ENCODE measurements around the gene TSEN54.

Gene TSEN54

DNA sequence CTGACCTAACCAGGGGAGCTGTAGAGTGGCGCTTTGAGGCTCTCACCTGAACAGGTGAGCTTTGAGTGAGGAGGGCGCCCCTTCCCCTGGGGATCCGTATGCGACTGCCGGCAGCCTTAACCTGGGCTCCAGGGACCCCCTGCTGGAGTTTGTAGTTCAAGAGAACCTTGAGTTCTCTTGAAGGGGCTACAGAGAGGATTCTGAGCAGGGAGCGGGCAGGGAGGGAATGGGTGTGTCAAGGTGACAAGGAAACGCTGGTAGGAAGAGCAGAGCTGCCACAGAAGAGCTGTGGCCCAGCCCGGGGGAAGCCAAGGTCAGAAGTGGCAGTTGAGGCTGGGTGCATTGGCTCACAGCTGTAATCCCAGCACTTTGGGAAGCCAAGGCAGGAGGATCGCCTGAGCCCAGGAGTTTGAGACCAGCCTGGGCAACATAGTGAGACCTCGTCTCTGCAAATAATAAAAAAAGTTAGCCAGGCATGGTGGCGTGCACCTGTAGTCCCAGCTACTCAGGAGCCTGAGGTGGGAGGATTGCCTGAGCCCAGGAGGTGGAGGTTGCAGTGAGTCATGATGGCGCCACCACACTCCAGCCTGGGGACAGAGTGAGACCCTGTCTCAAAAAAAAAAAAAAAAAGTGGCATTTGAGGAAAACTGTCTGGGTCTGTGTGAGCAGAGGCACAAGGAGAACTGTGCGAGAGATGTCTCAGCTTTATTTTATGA lies 10.4 kb downstream of the TSEN54 start:
- DNase-seq = no peak
- in situ Hi-C loops (cut with HindIII; ENCODE audit: low pct_ligation_motif_present, low sequenced_read_pairs) = no loop called here
- H3K36me3 ChIP-seq (replicated peaks) = no peaks in the 10 kb centered on the region
- peaks cover 9% of the 10 kb centered on the region for H3K27me3 ChIP-seq (replicated peaks)
- H3K27ac ChIP-seq = no peak overlapping the region
- H3K4me3 ChIP-seq (ENCODE audit: low read depth, low read length) = no peak overlapping the region
- TF ChIP-seq CTCF (IDR thresholded peaks at IDR 0.05; ENCODE audit: low read depth, low read length, missing control alignments) = no peak

DNA sequence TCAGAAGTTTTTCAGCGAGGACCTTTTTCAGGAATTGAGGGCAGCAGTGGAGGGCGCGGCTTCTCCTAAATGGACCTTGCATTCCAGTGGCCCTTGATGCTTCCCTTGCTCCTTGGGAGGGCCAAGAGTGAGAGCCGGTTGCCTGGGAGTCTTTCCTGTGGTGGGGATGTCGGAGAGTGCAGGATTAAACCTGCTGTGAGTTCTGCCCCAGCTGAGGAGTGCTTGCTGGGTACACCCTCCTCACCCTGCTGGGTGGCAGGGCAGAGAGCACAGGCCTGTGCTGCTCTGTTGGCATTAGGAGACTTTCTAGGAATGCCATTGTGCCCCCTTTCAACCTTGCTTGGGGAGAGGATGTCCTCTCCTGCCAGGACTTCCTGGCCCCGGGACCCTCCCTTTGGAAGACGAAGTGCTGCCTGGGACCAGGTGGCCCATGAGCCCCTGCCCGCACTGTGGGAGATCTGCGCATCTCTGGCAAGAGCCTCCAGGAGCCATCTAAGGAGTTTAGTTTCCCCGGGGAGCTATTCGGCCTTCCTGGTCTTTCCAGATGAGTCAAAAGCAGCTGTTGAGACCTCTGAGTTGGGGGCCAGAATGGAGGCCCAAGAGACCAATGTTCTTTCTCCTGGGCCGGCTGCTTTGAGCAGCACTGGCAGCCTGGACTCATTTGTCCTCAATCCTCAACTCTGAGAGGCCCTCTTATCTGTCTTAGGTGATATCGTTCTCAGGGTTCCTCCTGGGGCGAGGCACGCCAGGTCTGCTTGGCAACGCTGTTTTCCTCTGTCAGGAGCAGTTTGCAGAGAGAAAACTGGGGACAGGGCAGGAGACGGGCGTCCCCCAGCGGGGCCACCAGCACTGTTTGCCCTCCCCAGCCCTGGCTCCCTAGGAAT lies 14.8 kb downstream of the TSEN54 start:
- no peak overlapping the region for H3K4me3 ChIP-seq (ENCODE audit: low read depth, low read length)
- no peaks in the 10 kb centered on the region for H3K36me3 ChIP-seq (replicated peaks)
- in situ Hi-C loops (cut with HindIII; ENCODE audit: low pct_ligation_motif_present, low sequenced_read_pairs) = no loop called here
- no peak for DNase-seq
- peaks cover 8% of the 10 kb centered on the region for H3K27me3 ChIP-seq (replicated peaks)
- no peak for TF ChIP-seq CTCF (IDR thresholded peaks at IDR 0.05; ENCODE audit: low read depth, low read length, missing control alignments)
- H3K27ac ChIP-seq = no peak overlapping the region

DNA sequence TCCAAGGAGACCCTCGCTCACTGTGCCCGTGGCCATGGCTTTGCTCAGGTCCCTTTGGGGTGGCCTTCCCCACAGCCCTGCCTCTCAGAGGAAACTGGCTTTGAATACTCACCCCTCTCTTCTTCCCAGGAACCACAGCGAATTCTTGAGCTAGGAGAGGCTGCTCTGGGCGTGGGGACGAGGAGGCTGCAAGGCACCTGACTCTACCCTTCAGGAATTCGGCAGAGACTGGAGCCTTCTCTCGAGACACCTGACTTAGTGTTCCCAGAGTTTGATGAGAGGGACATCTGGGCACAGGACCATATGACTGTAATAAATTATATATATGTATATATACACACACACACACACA lies 15.4 kb downstream of the TSEN54 start:
- TF ChIP-seq CTCF (IDR thresholded peaks at IDR 0.05; ENCODE audit: low read depth, low read length, missing control alignments) = no peak
- no peak overlapping the region for H3K27ac ChIP-seq
- peaks cover 1% of the 10 kb centered on the region for H3K27me3 ChIP-seq (replicated peaks)
- in situ Hi-C loops (cut with HindIII; ENCODE audit: low pct_ligation_motif_present, low sequenced_read_pairs) = no loop called here
- no peak overlapping the region for H3K4me3 ChIP-seq (ENCODE audit: low read depth, low read length)
- H3K36me3 ChIP-seq (replicated peaks) = no peaks in the 10 kb centered on the region
- DNase-seq = no peak

- in situ Hi-C loops (cut with HindIII; ENCODE audit: low pct_ligation_motif_present, low sequenced_read_pairs) = no loop called here
- Histone ChIP-seq H3K27me3 (replicated peaks) (no peaks in the 10 kb centered on the region), H3K36me3 (replicated peaks) (no peaks in the 10 kb centered on the region), H3K27ac (no peak overlapping the region), H3K4me3 (ENCODE audit: low read depth, low read length) (no peak overlapping the region)
- TF ChIP-seq CTCF (IDR thresholded peaks at IDR 0.05; ENCODE audit: low read depth, low read length, missing control alignments) = no peak
- no peak for DNase-seq
Observed at GRCh38 chr17:75535119-75535537, 18.8 kb downstream of the TSEN54 start.

- in situ Hi-C loops (cut with HindIII; ENCODE audit: low pct_ligation_motif_present, low sequenced_read_pairs) = no loop called here
- no peak for DNase-seq
- Histone ChIP-seq H3K36me3 (replicated peaks) (no peaks in the 10 kb centered on the region), H3K4me3 (ENCODE audit: low read depth, low read length) (no peak overlapping the region), H3K27me3 (replicated peaks) (no peaks in the 10 kb centered on the region), H3K27ac (no peak overlapping the region)
- TF ChIP-seq CTCF (IDR thresholded peaks at IDR 0.05; ENCODE audit: low read depth, low read length, missing control alignments) = no peak
Observed at GRCh38 chr17:75535871-75536270, 19.5 kb downstream of the TSEN54 start.
